BLaER1 (cell line): ENCODE measurements around the gene NACA2.
A peak's percentile ranks its signal among the peaks of the same experiment; 100 is the strongest.

Experiments used
- H3K27ac ChIP-seq: shearing (Covaris generic); formaldehyde crosslinking; 2 replicates; pipeline ENCODE4 v1.8.1; 2022
- H3K27me3 ChIP-seq: shearing (Covaris generic); formaldehyde crosslinking; 2 replicates; pipeline ENCODE4 v1.8.1; 2022
- H3K36me3 ChIP-seq: shearing (Covaris generic); formaldehyde crosslinking; 2 replicates; pipeline ENCODE4 v1.8.1; 2022
- H3K4me1 ChIP-seq: shearing (Covaris generic); formaldehyde crosslinking; 2 replicates; pipeline ENCODE4 v1.8.1; 2022
- H3K4me2 ChIP-seq: shearing (Covaris generic); formaldehyde crosslinking; 2 replicates; pipeline ENCODE4 v1.8.1; 2022
- H3K4me3 ChIP-seq: shearing (Covaris generic); formaldehyde crosslinking; 2 replicates; pipeline ENCODE4 v1.8.1; 2022
- H3K9ac ChIP-seq: shearing (Covaris generic); formaldehyde crosslinking; 2 replicates; pipeline ENCODE4 v1.8.1; 2022
- H3K9me3 ChIP-seq: shearing (Covaris generic); formaldehyde crosslinking; 2 replicates; pipeline ENCODE4 v1.8.1; 2022
- H4K20me1 ChIP-seq: shearing (Covaris generic); formaldehyde crosslinking; 2 replicates; pipeline ENCODE4 v1.8.1; 2022
- Cebpa-rat ChIP-seq: shearing (Covaris generic); IDR thresholded peaks from 2 replicates; pipeline ENCODE4 v1.8.1; 2022

Gene NACA2

GRCh38 chr17:61611323-61611722 lies 20.3 kb upstream of the NACA2 start:
- H3K4me1 ChIP-seq, result peaks cover 18% of the 10 kb centered on the region
- H4K20me1 ChIP-seq, result no peaks in the 10 kb centered on the region
- H3K27ac ChIP-seq, result no peak overlapping the region
- no peak overlapping the region for H3K4me3 ChIP-seq
- H3K36me3 ChIP-seq, result no peaks in the 10 kb centered on the region
- H3K9me3 ChIP-seq, result no peaks in the 10 kb centered on the region
- H3K9ac ChIP-seq, result no peak overlapping the region
- H3K27me3 ChIP-seq, result no peaks in the 10 kb centered on the region
- H3K4me2 ChIP-seq, result no peak overlapping the region
- TF ChIP-seq Cebpa-rat, result no peak

- H3K4me1 ChIP-seq, result no peaks in the 10 kb centered on the region
- H3K9me3 ChIP-seq, result no peaks in the 10 kb centered on the region
- H3K4me2 ChIP-seq, result no peak overlapping the region
- no peaks in the 10 kb centered on the region for H3K36me3 ChIP-seq
- H3K9ac ChIP-seq, result no peak overlapping the region
- no peaks in the 10 kb centered on the region for H3K27me3 ChIP-seq
- H4K20me1 ChIP-seq, result no peaks in the 10 kb centered on the region
- H3K27ac ChIP-seq, result no peak overlapping the region
- H3K4me3 ChIP-seq, result no peak overlapping the region
- no peak for TF ChIP-seq Cebpa-rat
Observed at GRCh38 chr17:61605692-61606091, 14.7 kb upstream of the NACA2 start.

GRCh38 chr17:61601297-61601696 lies 10.3 kb upstream of the NACA2 start:
- no peaks in the 10 kb centered on the region for H3K36me3 ChIP-seq
- H3K27me3 ChIP-seq, result no peaks in the 10 kb centered on the region
- H3K4me1 ChIP-seq, result no peaks in the 10 kb centered on the region
- H3K4me2 ChIP-seq, result no peak overlapping the region
- H4K20me1 ChIP-seq, result no peaks in the 10 kb centered on the region
- no peak for TF ChIP-seq Cebpa-rat
- no peak overlapping the region for H3K4me3 ChIP-seq
- no peak overlapping the region for H3K9ac ChIP-seq
- no peaks in the 10 kb centered on the region for H3K9me3 ChIP-seq
- no peak overlapping the region for H3K27ac ChIP-seq

DNA sequence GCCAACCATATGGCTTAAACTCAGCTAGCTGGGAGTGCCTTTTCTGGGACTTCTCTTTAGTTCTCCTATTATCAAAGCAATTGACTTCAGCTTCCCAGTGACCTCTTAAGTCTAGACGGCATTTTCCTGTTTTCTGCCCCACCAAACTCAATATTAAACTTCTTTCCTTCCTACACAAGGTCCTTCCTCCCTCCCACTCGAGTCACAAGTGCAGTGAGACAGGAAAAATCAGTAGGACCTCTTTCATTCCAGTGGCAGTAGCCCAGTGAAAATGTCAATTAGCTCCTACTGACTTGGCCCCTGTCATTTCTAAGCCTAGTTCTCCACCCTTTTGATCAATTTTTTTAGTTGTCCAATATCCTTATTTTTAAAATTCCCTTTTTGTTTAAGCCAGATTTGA lies 9.6 kb upstream of the NACA2 start:
- no peaks in the 10 kb centered on the region for H4K20me1 ChIP-seq
- no peaks in the 10 kb centered on the region for H3K27me3 ChIP-seq
- no peak overlapping the region for H3K4me3 ChIP-seq
- H3K4me1 ChIP-seq, result no peaks in the 10 kb centered on the region
- no peak for TF ChIP-seq Cebpa-rat
- no peak overlapping the region for H3K27ac ChIP-seq
- no peak overlapping the region for H3K4me2 ChIP-seq
- no peaks in the 10 kb centered on the region for H3K9me3 ChIP-seq
- H3K36me3 ChIP-seq, result no peaks in the 10 kb centered on the region
- H3K9ac ChIP-seq, result no peak overlapping the region

GRCh38 chr17:61599608-61600007 lies 8.6 kb upstream of the NACA2 start:
- Histone ChIP-seq H3K27ac (no peak overlapping the region), H3K27me3 (no peaks in the 10 kb centered on the region), H3K9ac (no peak overlapping the region), H3K9me3 (no peaks in the 10 kb centered on the region), H3K36me3 (no peaks in the 10 kb centered on the region), H3K4me3 (no peak overlapping the region), H4K20me1 (no peaks in the 10 kb centered on the region), H3K4me2 (no peak overlapping the region), H3K4me1 (no peaks in the 10 kb centered on the region)
- no peak for TF ChIP-seq Cebpa-rat

GRCh38 chr17:61598014-61598413 lies 7.0 kb upstream of the NACA2 start:
- Histone ChIP-seq H3K27ac (no peak overlapping the region), H4K20me1 (no peaks in the 10 kb centered on the region), H3K4me1 (peaks cover 9% of the 10 kb centered on the region), H3K4me3 (no peak overlapping the region), H3K36me3 (no peaks in the 10 kb centered on the region), H3K27me3 (no peaks in the 10 kb centered on the region), H3K4me2 (no peak overlapping the region), H3K9me3 (no peaks in the 10 kb centered on the region), H3K9ac (no peak overlapping the region)
- TF ChIP-seq Cebpa-rat, result no peak

GRCh38 chr17:61597607-61598006 lies 6.6 kb upstream of the NACA2 start:
- Histone ChIP-seq H3K27ac (no peak overlapping the region), H3K4me1 (peaks cover 9% of the 10 kb centered on the region)
- TF ChIP-seq Cebpa-rat, result no peak

DNA sequence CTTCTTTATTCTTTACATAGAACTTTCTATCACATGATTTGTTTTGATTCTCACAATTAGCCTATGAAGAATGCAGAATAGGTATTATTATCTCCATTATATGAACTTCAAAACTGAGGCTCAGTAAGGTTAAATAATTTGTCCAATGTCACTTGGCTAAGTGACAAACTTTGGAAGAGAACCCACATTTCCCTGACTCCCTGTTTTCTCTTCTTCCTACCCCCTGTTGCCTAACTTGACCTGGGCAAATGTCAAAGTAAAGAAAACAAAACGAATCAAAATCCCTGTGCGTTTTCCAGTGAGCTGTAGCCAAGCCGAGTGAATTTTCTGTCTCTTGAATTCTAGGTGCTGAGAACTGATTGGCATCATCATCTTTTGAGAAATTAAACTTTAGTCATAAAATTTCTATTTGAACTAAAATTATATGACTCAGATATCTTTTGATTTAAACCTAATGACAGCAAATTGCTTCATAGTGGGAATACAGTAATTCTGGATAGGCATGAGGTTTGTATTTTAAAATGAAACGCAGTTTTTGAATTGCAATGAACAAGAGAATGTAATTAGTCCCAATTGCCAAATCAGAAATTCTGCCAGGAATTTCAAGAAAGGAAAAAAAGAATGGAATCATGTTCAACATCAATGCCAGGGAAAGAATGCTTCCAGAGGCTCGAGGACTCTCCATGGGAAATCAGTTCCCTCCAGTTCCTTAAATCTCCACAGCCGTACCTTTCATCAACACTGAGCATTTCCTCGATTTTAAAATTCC lies 4.6 kb upstream of the NACA2 start:
- Histone ChIP-seq H3K27ac (no peak overlapping the region), H3K36me3 (no peaks in the 10 kb centered on the region), H3K4me1 (peaks cover 9% of the 10 kb centered on the region), H4K20me1 (no peaks in the 10 kb centered on the region), H3K4me3 (no peak overlapping the region), H3K4me2 (no peak overlapping the region), H3K9me3 (0 out of 2 replicates have a peak, but pooled peaks cover 3% of the 10 kb centered on the region), H3K9ac (no peak overlapping the region), H3K27me3 (no peaks in the 10 kb centered on the region)
- no peak for TF ChIP-seq Cebpa-rat

More at GRCh38 chr17:61597607-61598006, 6.6 kb upstream of the NACA2 start:
- Histone ChIP-seq H3K4me3 (no peak overlapping the region), H3K9me3 (no peaks in the 10 kb centered on the region), H3K9ac (no peak overlapping the region), H3K27me3 (no peaks in the 10 kb centered on the region), H3K4me2 (no peak overlapping the region), H4K20me1 (no peaks in the 10 kb centered on the region), H3K36me3 (no peaks in the 10 kb centered on the region)

DNA sequence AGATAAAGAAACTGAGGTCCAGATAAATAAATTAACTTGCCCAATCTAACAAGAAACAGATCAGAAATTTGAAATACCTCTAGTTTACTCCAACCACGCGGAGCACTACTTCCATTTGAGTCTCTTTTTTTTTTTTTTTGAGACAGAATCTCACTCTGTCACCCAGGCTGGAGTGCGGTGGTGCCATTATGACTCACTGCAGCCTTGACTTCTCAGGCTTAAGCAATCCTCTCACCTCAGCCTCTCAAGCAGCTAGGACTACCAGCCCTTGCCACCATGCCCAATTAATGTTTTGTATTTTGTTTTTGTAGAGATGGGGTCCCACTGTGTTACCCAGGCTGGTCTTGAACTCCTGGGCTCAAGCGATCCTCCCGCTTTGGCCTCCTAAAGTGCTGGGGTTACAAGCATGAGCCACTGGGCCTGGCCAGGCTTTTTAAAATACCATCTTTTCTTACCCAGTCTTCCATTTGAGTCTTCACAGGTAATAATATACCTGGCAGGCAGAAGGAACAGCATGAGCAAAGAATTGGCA lies 3.3 kb upstream of the NACA2 start:
- H3K27me3 ChIP-seq, result no peaks in the 10 kb centered on the region
- TF ChIP-seq Cebpa-rat, result no peak
- H3K4me2 ChIP-seq, result no peak overlapping the region
- H4K20me1 ChIP-seq, result no peaks in the 10 kb centered on the region
- H3K9ac ChIP-seq, result no peak overlapping the region
- 0 out of 2 replicates have a peak, but pooled peaks cover 3% of the 10 kb centered on the region for H3K9me3 ChIP-seq
- H3K4me1 ChIP-seq, result peaks cover 9% of the 10 kb centered on the region
- H3K27ac ChIP-seq, result no peak overlapping the region
- H3K36me3 ChIP-seq, result no peaks in the 10 kb centered on the region
- H3K4me3 ChIP-seq, result no peak overlapping the region

GRCh38 chr17:61593426-61593825 lies 2.4 kb upstream of the NACA2 start:
- Histone ChIP-seq H3K27ac (no peak overlapping the region), H3K27me3 (no peaks in the 10 kb centered on the region)

More at GRCh38 chr17:61593426-61593825, 2.4 kb upstream of the NACA2 start:
- H4K20me1 ChIP-seq, result no peaks in the 10 kb centered on the region
- peak overlapping the region; percentile 52 for H3K4me2 ChIP-seq
- no peaks in the 10 kb centered on the region for H3K36me3 ChIP-seq
- H3K4me1 ChIP-seq, result peaks cover 9% of the 10 kb centered on the region
- no peak overlapping the region for H3K9ac ChIP-seq
- TF ChIP-seq Cebpa-rat, result no peak
- no peak overlapping the region for H3K4me3 ChIP-seq
- 0 out of 2 replicates have a peak, but pooled peaks cover 3% of the 10 kb centered on the region for H3K9me3 ChIP-seq
